Spleen (tissue), 7 donors: ENCODE measurements around the gene CDH8.

Experiments used
- POLR2A ChIP-seq, 3 donors: fragments of 450-650 bp; IDR thresholded peaks; one replicate each; pipeline ENCODE4 v1.5.1; 2017; ENCODE audit warnings: antibody characterized with exemption in 3 of 3, mild to moderate bottlenecking in 1 of 3
- TF ChIP-seq, protein P1 (sequence below), 11 experiments: fragments of 200-600 bp in 7 of 11; fragments of 450-650 bp in 4 of 11; sonication (generic) in 4 of 11; IDR thresholded peaks in 8 of 11; conservative IDR thresholded peaks in 3 of 11; 1 replicate in 7 of 11; 2 replicates in 4 of 11; pipeline versions ENCODE4 v1.4.0 to v1.8.0; 2016 to 2021; ENCODE audit warnings: antibody characterized with exemption in 11 of 11, inconsistent platforms in 4 of 11, mild to moderate bottlenecking in 1 of 11
- donor health status: DM: no; HTN: no; CAD: no; lungs with moderate emphysema.
- donor health status: DM: no; HTN: no; CAD: no.
- donor health status: DM: no; HTN: no; CAD: no.

- TF ChIP-seq, protein P1, sequence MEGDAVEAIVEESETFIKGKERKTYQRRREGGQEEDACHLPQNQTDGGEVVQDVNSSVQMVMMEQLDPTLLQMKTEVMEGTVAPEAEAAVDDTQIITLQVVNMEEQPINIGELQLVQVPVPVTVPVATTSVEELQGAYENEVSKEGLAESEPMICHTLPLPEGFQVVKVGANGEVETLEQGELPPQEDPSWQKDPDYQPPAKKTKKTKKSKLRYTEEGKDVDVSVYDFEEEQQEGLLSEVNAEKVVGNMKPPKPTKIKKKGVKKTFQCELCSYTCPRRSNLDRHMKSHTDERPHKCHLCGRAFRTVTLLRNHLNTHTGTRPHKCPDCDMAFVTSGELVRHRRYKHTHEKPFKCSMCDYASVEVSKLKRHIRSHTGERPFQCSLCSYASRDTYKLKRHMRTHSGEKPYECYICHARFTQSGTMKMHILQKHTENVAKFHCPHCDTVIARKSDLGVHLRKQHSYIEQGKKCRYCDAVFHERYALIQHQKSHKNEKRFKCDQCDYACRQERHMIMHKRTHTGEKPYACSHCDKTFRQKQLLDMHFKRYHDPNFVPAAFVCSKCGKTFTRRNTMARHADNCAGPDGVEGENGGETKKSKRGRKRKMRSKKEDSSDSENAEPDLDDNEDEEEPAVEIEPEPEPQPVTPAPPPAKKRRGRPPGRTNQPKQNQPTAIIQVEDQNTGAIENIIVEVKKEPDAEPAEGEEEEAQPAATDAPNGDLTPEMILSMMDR (IDR thresholded peaks at IDR 0.05 in 8 of 11, conservative IDR thresholded peaks at IDR 0.05 in 3 of 11): no peak
- TF ChIP-seq POLR2A (IDR thresholded peaks at IDR 0.05): no peak
Observed at GRCh38 chr16:61726125-61726524, 310.1 kb downstream of the CDH8 start.
